HG03135 (cell line): ENCODE measurements around the gene NIPBL.

Source experiments
- ATAC-seq: cut with Tn5 transposase; IDR thresholded peaks from one replicate; pipeline ENCODE4 v1.9.1; 2021; ENCODE audit warnings: mild to moderate bottlenecking, moderate library complexity; ENCODE audit not compliant: unreplicated experiment

The NIPBL gene

GRCh38 chr5:37014321-37014720 is 137.8 kb downstream of the NIPBL start:
- no peak for ATAC-seq

- ATAC-seq = no peak
Observed at GRCh38 chr5:37015795-37016666, 139.5 kb downstream of the NIPBL start.

GRCh38 chr5:37028910-37029309 is 152.3 kb downstream of the NIPBL start:
- no peak for ATAC-seq

GRCh38 chr5:37029436-37029835 is 152.9 kb downstream of the NIPBL start:
- no peak for ATAC-seq

DNA sequence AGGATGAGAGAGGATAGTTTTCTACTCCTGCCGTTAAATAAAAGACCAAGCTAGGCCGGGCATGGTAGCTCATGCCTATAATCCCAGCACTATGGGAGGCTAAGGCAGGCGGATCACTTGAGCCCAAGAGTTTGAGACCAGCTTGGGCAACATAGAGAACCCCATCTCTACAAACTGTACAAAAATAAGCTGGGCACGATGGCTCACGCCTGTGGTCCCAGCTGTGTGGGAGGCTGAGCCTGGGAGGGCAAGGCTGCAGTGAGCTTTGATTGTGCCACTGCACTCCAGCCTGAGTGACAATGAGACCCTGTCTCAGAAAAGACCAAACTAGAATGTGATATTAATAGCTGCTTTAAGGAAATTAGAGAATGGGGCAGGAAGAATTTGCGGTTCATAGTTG is 158.4 kb downstream of the NIPBL start:
- ATAC-seq = no peak

- no peak for ATAC-seq
Observed at GRCh38 chr5:37037840-37038239, 161.3 kb downstream of the NIPBL start.

- no peak for ATAC-seq
Observed at GRCh38 chr5:37039824-37040223, 163.3 kb downstream of the NIPBL start.

GRCh38 chr5:37043693-37044092 is 167.1 kb downstream of the NIPBL start:
- ATAC-seq = no peak

GRCh38 chr5:37044120-37044519 is 167.6 kb downstream of the NIPBL start:
- no peak for ATAC-seq

GRCh38 chr5:37045703-37046102 is 169.1 kb downstream of the NIPBL start:
- no peak for ATAC-seq

- no peak for ATAC-seq
Observed at GRCh38 chr5:37047947-37048346, 171.4 kb downstream of the NIPBL start.

GRCh38 chr5:37054391-37054790 is 177.8 kb downstream of the NIPBL start:
- no peak for ATAC-seq

DNA sequence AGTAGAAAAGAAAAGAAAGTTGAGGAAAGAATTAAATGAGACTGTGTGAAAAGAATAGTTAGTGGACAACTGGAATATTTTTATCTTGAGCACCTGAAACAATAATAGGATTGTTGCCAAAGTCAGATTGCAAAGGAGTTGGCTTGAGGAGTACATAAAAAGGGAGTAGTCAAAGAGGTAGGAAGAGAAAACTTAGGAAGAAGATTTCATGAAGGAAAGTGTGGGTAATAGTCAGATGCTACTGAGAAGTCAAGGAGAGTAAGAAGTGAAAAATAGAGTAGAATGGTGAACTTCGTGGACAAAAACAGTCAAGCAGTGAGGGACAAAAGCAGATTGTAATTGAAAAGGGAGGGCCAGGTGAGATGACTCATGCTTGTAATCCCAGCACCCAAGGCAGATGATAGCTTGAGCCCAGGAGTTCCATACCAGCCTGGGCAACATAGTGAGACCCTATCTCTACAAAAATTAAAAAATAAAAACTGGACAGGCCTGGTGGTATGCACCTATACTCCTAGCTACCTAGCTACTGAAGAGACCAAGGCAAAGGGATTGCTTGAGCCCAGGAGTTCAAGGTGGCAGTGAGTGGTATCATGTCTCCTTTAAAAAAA is 178.9 kb downstream of the NIPBL start:
- ATAC-seq = no peak

- ATAC-seq = no peak
Observed at GRCh38 chr5:37056762-37057161, 180.2 kb downstream of the NIPBL start.

DNA sequence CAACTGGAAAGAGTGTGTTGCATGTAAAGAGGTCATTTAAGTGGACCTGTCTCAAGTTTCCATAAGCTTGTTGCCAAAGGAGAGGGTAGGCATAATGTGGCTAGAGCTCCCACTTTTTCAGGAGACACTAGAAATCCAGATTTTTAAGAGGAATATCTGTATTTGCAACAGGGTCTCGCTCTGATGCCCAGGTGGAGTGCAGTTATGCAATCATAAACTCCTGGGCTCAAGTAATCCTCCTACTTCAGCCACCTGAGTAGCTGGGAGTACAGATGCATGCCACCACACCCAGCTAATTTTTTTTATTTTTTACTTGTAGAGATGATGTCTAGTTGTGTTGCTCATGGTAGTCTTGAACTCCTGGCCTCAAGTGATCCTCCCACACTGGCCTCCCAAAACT is 183.5 kb downstream of the NIPBL start:
- no peak for ATAC-seq

- no peak for ATAC-seq
Observed at GRCh38 chr5:37063739-37064138, 187.2 kb downstream of the NIPBL start.

- ATAC-seq = no peak
Observed at GRCh38 chr5:37064442-37064841, 187.9 kb downstream of the NIPBL start.

DNA sequence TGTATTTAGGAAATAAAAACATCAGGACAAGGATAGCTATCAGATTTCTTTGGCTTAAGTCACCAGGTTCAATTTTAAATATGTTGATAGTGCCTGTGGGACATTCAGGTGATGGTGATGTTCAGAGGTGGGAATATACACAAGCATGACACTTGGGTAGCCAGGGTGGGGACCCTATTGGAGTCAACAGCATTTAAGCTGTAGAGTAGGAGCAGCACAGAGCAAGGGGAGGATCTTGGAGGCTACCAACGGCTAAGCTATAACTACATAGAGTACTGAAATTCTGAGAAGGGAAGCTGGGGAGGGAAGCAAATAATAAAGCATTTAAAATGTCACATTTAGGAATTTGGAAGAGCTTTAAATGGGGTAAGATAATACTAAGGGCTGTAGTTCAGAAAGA is 194.9 kb downstream of the NIPBL start:
- no peak for ATAC-seq

- ATAC-seq = no peak
Observed at GRCh38 chr5:37071901-37072581, 195.5 kb downstream of the NIPBL start.

- no peak for ATAC-seq
Observed at GRCh38 chr5:37075399-37075950, 198.9 kb downstream of the NIPBL start.

- ATAC-seq = no peak
Observed at GRCh38 chr5:37077146-37077545, 200.6 kb downstream of the NIPBL start.

GRCh38 chr5:37080697-37081096 is 204.1 kb downstream of the NIPBL start:
- no peak for ATAC-seq
